ENCODE measurements around the gene GABRD.

Gene GABRD

GRCh38 chr1:2019571-2020309, 595 bp downstream of the GABRD start:
- no peak for DNase-seq

- DNase-seq = no peak
Observed at GRCh38 chr1:2020310-2020655, 1.1 kb downstream of the GABRD start.

DNA sequence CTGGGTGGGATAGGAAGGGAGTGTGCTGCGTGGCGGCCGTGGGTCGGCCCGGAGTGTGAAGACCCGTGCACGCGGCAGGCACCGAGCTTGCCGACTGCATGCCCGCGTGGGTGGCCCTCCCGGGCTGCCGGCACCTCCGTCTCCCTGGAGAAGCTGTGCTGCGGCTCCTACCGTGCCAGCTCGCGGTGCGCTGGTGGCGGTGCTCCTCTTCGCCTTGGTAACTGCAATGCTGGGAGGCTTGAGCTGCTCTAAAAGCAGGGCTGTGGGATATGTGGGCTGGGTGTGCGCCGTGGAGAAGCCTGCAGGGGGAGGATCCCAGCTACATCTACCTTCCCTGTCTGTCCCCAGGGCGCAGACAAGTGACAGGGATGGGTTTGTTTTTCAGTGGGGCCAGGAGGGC, 2.4 kb downstream of the GABRD start:
- DNase-seq = peak in 1 of 2 experiments; percentile 50

DNA sequence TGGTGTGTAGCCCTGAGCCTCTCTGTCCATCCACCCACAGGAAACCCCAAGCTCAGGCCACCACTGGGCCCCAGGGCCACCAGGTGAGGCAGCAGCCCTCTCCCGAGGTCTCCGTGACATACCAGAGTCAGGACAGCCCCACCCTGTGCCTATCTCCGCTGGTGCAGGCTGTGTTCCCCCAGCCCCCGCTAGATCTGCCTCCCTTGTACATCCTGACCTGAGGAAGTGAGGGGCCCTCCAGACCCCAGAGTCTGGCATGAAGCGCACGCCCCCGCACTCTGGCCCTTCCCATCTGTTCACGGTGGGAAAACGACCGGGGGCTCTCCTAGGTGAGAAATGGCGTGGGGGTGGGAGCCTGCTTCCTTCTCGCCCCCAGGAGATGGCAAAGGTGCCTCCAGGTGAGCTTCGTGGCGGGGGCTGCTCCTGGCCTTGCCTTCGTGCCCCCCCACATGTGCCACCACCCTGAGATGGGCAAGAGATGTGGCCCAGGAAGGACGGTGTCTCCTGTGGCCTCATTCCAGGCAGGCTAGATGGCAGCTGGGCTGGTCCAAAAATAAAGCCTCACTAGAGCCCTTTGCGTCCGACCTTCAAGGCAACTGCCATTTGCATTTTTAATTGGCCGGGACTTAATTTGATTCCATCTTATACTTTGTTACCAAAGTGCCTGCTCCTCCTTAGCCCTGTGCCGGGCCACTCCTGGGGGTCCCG, 3.1 kb downstream of the GABRD start:
- DNase-seq = no peak

DNA sequence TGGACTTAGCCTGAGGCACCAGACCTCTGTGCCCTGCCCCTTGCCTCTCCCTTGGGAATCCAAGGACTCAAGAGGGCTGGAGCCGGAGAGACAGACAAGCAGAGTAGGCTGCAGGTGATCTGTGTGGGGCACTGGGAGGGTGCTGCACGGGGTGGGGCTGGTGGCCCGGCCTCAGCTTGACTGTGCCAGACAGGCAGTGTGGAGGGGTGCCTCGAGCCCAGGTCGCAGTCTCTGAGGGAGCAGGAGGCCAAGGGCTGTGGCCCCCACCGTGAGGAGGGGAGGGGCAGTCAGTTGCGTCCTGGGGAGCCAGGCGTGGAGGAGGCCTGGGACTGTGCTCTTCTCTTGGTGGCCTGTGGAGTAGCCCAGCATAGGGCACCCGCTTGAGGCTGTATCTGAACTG, 4.0 kb downstream of the GABRD start:
- DNase-seq = peak in 1 of 2 experiments; percentile 62

GRCh38 chr1:2024451-2024850, 5.3 kb downstream of the GABRD start:
- no peak for DNase-seq

- DNase-seq = no peak
Observed at GRCh38 chr1:2024887-2025286, 5.7 kb downstream of the GABRD start.

DNA sequence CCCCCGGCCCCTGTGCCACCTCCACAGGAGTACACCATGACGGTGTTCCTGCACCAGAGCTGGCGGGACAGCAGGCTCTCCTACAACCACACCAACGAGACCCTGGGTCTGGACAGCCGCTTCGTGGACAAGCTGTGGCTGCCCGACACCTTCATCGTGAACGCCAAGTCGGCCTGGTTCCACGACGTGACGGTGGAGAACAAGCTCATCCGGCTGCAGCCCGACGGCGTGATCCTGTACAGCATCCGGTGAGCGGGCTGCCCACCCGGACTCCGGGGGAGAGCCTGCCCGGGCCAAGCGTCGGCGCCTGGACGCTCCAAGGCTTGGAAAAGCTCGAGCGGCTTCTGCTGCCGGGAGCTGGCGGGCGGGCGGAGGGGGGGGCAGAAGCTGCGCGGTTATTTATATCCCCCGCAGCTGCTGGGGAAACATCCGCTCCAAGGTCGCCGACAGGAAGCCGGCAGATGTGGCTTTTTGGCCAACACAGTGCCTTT, 6.4 kb downstream of the GABRD start:
- DNase-seq = no peak

GRCh38 chr1:2027961-2028583, 8.9 kb downstream of the GABRD start:
- no peak for DNase-seq

DNA sequence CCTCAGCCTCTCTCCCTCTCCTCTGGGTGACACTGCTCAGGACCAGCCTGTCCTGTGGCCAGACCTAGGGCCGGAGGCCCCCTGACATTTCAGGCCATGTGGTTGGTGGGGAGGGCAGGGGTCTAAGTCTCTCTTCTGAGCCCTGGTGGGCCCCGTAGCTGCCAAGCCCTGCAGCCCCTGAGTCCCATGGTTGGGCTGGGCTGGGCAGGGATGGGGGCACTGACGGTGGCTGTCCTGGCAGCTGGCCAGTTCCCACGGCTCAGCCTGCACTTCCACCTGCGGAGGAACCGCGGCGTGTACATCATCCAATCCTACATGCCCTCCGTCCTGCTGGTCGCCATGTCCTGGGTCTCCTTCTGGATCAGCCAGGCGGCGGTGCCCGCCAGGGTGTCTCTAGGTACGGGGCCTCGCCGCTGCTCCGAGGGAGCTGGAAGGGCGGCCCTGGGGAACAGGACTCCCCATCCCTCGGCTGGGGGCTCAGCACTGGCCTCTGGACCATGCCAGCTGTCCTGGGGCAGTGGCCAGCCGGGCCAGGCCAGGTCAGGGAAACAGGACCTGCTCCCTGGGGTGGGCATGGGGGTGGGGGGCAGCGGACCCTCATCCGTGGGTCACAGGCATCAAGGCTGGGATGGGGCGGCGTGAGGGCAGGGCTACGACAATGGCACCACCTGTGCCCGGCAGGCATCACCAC, 9.9 kb downstream of the GABRD start:
- DNase-seq = no peak

- DNase-seq = no peak
Observed at GRCh38 chr1:2029561-2029960, 10.4 kb downstream of the GABRD start.

GRCh38 chr1:2030076-2030871, 11.1 kb downstream of the GABRD start:
- DNase-seq = no peak

DNA sequence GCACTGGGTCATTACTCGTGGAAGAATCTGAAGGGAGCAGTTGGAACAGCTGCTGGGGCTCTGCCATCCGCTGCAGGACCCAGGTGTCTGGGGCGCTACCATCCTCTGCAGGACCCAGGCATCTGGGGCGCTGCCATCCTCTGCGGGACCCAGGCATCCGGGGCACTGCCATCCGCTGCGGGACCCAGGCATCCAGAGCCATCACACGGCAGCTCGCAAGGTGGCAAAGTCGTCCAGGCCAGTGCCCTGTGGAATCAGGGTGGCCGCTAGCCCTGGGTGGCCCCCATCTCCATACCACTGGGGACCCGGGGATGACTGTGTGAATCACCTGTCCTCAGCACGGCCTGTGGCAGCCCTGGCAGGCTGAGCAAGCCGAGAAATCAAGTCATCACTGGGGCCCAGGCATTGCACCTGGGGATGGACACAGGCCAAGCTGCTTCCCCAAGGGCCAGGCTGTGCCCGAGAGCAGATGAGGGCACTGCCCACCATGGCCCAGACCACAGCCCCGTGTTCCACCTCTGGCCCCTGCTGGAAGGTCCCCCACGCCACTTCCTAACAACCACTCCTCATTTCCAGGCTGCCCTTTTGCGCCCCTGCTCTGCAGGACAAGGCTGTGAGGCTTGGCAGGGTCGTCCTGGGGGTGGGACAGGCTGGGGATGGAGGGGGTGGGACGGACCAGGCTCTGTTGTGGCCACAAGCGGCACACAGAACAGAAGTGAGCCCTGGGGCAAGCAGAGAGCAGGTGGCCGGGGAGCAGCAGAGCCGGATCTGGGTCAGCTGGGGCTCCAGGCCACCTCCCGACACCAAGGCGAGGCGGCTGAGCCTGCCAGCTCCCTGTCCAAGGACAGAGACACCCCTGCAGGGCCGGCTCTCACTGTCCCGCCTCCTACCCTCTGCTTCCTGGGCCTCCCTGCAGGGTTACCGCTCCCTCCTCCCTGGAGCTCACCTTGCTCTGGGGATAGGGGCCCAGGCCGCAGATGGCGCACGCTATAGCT, 12.7 kb downstream of the GABRD start:
- DNase-seq = no peak

DNA sequence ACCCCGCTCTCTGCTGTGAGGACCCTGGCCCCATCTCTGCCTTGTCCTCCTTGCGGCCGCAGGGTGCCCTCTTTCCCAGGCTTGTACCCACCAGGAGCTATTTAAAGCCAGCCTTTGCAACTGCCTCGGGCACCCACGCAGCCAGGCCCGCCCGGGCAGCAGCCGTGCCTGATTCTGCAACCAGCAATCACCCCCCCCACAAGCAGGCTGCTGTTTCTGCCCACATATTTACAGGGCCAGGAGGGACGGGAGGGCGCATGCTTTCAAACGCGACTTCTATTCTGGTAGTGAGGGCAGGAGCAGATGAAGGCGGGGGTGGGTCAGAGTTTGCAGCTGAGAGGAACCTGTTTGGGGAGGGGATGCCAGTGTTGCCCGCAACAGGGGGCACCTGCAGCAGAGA, 13.6 kb downstream of the GABRD start:
- no peak for DNase-seq

DNA sequence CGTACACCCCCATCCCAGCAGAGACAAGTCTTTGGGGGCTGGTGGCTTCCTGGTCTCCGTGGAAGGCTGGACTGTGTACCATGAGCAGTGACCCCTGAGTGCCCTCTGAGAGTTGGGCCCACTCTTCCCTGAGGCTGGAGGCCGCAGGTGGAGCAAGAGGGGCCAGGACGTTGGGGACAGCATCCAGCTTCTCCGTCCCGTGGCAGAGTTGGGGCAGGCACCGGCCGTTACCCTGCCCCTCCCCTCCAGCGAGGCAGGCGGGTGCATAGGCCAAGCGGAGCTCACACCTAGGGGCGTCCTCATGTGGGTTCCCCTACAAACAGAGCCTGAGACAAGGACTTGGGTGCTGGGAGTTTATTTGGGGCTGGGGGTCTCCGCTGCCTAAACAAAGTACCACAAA, 14.0 kb downstream of the GABRD start:
- DNase-seq = no peak

DNA sequence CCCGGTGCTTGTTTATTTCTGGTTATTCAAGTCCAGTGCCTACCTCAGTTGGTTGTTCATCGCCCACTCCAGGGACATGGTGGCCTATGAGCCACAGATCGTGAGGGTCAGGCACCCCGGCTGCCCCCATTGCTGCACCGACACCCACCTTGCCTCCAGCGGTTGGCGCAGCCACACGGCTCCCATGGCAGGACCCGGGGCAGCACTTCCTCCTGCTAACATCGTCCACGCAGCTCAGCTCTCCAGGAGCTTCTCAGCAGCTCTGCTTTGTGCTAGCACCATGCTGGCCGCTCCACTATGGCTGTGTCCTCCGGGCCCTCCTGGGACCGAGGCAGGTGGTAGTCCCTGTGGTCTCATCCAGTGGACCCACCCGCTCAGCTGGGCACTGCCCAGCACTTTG, 17.1 kb downstream of the GABRD start:
- DNase-seq = no peak

- DNase-seq = no peak
Observed at GRCh38 chr1:2037314-2037979, 18.3 kb downstream of the GABRD start.

GRCh38 chr1:2038229-2038628, 19.1 kb downstream of the GABRD start:
- no peak for DNase-seq

GRCh38 chr1:2039251-2039650, 20.1 kb downstream of the GABRD start:
- DNase-seq = no peak

GRCh38 chr1:2041305-2041704, 22.2 kb downstream of the GABRD start:
- no peak for DNase-seq

- DNase-seq = no peak
Observed at GRCh38 chr1:2041887-2042286, 22.7 kb downstream of the GABRD start.

Data from NCI-H526 (cell line).